GM18507 (cell line): ENCODE data around the gene PLCL1.

Experiments used
- DNase-seq: peaks from one replicate; pipeline ENCODE4 v3.0.0; 2011; ENCODE audit warnings: low read depth; ENCODE audit not compliant: insufficient read length; ENCODE audit errors: extremely low spot score
- FAIRE-seq: peaks from 2 replicates; lab custom pipeline; 2011; peaks lifted over from hg19 to GRCh38; lab: Jason Lieb, UNC

The PLCL1 gene

DNA sequence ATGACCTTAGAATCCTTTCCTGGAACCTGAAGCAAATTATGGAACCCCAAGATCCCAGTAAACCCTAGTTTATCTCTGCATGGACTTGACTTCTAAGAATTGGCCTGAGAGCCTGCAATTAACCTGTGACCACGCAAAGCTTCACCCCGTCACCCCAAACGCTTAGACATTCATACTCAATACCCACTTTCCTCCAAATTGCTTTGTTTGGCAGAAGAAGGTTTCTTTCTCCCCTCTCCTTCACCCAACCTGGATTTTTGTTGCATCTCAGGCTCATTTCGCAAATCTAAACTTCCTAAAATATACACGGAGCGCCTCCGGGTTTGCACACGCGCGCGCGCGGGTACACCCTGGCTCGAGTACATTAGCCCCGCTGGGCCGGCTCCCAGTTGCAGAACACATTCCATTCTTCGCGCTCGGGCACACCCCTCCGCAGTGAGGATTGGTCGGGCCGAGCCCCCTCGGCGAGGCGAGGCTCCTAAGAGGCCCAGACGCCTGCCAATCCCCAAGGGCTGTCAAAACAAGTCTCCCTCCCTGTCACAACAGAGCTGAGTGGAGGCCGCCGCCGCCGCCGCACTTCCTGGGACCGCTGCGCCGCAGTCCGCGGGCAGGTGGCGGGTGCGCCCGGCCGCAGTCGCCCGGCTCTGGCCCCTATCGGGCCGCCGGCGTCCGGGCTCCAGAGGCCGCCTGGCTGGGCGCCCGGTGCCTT, at the start of gene PLCL1:
Gene PLCL1, plus strand, starts transcription at position 545 of the 709 bp plus-strand sequence.
- FAIRE-seq, result peak; percentile 89
- DNase-seq, result peak; percentile 75

DNA sequence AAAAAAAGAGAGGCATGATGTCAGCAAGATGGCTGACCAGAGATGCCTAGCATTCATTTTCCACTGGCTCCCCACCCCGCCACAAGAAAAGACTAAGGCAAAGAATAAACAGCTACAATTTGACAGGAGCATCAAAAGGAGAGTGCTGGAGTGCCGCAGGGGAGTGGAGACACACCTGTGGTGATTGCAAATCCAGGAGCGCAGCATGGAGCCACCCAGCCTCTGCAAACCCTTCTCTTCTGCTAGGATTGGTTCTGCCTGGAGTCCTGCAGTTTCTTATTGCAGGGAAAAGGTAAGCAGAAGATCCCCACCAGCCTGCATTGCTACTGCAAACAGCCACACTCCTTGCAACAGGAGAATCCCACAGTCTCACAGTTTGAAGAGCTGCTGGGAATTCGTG, 45.4 kb upstream of the PLCL1 start:
- DNase-seq, result no peak
- FAIRE-seq, result no peak

DNA sequence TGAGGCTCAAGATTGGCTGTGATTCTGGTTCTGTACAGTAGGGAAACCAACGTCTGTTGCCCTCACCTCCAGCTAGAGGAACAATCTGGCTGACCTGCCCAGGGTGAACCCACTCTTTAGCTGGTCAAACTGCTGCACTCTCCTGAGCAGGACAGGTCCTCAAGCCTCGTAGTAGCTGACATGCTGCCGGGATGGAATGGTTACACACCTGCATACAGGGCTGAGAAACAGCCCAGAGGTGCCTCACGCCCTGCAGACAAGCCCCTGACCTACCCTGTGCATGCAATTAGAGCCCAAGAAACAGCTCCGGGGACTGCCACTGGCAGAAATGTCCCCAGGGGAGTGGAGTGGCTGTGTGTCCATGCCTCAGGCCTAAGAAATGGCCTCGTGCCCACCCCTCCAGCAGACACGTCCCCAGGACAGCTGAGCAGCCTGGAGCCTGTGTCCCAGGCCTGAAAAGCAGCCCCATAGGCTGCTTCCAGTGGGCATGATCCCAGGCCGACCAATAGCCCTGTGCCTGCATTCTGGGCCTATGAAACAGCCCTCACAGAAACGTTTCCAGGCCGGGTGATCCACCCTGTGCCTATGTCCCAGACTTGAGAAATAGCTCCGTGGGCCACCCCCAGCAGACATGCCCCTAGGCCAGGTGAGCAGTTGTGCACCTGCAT, 44.6 kb upstream of the PLCL1 start:
- no peak for FAIRE-seq

DNA sequence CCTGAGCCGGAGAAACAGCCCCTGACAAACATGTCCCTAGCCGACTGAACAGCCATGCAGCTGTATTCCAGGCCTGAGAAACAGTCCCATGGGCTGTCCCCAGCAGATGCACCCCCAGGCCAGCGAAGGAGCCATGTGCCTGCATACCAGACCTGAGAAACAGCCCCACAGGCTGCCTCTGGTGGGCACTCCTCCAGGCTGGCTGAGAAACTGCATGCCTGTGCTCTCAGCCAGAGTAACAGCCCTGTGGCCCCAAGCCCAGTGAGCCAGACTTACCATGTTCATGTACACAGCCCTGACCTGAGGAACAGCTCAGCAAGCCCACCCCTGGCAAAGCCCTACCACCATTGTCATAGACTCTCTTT, 44.1 kb upstream of the PLCL1 start:
- no peak for FAIRE-seq

More for the DNA sequence above, 44.6 kb upstream of the PLCL1 start:
- DNase-seq, result no peak

DNA sequence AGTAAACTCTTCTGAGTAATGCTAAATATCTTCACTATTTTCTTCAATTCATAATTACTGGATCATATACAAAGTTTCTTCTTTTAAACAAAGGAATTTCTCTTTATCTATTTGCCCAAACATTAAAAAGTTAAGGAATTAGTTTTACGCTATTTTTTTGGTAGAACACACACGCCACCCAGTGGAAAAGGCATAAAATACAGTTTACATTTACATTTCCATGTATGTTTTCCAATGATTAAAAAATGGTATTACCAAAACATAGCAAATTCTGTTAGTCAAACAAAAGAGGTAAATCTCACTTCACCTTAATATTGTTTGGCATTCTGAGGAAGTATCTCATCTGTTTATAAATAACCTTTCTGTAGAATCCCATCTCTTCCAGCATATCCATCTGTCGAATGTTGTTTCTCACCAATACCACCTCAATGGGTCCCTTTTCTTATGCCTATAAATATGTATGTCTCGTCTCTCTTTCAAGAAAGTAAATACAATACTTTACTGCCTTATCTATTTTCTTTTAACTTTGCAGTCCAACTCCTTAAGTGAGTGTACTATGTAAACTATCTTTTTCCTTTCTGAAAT, 26.5 kb upstream of the PLCL1 start:
- FAIRE-seq (peak; percentile 92), DNase-seq (no peak)

More for the DNA sequence above, 44.1 kb upstream of the PLCL1 start:
- DNase-seq, result no peak

DNA sequence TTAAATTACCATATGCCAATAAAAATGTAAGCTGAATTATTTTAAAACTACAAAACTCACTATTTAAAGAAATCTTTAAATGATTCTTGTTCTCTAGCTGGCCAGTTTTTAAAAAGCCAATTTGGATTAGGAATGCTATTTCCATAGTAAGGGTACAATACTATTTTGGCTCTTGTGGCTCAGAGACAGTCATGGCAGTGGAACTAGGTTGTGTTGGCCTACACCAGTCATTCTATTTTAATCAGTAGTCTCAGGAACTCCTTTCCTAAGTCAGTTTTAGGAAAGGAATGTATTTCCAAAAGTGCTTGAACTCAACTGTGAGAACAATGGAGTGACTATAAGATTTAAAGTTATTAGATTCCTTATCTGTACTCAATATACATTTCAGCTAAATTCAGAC, 25.1 kb upstream of the PLCL1 start:
- no peak for FAIRE-seq
- DNase-seq, result no peak

DNA sequence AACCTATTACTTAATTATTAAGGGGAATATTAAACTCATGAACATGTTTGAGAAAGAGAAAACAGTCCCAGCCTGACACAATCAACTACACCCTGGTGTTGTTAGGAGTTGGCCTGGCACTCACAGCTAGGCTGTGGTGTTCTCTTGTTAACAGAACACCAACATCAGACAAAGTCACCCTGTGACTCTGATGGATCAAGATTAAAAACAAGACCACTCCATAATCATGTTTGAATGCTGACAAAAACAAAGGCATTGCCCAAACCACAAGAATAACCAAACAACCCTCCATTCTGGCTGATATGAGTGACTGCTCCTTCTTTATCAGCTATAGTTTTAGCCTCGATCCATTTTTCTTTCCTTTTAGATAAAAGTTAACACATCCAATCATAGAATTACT, 22.3 kb upstream of the PLCL1 start:
- no peak for DNase-seq
- FAIRE-seq, result no peak

DNA sequence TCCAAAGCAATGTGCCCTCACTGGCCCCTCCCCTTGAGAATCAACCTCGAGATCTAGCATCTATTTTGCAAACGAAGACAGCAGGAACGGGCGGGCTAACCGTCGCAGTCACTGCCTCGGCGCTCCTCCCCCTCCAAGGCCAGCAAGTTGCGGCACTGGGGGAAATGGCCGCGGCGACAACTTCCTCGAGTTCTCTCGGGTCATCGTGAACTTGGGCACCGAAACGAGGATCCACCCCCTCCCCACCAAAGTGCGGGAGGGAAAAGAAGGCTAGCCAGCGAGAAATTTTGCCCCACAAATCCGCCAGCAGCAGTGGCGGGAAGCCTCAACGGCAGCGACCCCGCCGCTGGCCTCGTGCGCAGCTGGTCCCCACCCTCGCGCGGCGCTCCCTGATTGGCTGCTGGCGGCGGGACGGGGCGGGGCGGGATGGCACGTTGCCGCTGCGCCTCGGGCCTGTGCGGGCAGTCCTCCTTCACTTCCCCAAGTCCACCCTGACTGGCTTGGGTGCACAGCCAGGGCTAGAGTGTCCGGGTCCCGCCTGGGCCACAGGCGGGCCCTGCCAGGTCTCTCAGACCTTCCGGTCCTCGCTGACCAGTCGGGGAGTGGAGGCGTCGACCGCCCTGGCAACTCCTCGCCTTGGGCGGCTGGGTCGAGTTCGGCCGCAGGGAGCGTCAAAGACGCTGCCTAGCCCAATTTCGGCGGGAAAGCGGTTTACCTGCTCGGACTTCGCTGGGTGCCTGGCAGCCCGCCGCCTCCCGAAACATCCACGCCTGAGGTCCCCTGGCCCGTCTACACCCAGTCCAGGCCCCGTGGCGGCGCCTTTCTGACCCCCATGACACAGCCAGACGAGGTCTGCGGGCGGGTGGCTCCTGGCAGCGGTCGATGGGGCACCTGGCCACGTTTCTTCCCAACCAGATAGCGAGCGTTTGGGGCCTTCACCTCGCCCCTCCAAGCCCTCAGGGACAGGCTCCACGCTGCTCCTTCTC, 19.1 kb upstream of the PLCL1 start, which contains the start of gene BOLL:
Gene BOLL, minus strand, starts transcription at position 364 of the 986 bp plus-strand sequence. CDS start 3,469 bp downstream, outside the sequence.
- DNase-seq (no peak), FAIRE-seq (no peak)

DNA sequence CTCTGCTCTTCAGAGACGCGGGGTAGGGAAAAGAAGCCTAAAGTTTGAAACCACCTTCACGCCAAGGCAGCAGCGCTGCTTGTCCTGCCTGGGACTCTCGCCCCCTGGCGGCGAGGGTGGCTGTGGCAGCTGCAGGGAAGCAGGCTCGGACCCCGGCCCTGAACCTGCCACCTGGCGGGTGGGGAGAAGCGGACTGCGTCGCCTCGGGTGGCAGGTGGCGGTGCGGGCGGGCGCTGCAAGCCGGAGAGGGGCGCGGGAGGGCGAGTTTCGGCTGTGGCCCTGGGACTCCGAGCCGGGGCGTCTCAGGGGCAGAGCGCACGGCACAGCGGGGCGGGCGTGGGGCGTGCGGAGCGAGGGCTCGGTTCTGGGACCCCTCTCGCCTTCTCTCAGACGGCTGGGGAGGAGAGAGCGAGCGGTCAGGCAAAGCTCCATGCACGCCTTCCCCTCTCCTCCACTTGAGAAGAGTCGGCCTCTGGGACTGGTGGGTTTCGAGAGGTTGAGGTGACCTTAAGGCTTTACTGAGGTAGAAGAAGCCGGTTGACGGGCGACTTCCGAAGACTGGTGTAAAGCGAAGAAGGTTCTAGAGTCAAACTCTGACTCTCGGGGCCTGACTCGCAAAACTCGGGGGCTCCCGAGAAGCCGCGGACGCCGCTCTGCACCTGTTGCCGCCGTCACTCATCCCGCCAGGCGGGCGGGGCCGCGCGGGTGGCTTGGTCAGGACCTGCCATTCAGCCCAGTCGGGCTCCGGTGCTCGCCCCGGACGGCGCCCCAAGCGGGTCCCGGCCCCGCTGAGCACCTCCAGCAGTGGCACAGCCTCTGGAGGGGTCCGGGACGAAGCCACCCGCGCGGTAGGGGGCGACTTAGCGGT, 18.1 kb upstream of the PLCL1 start:
- DNase-seq (peak; percentile 39), FAIRE-seq (peak; percentile 31)

DNA sequence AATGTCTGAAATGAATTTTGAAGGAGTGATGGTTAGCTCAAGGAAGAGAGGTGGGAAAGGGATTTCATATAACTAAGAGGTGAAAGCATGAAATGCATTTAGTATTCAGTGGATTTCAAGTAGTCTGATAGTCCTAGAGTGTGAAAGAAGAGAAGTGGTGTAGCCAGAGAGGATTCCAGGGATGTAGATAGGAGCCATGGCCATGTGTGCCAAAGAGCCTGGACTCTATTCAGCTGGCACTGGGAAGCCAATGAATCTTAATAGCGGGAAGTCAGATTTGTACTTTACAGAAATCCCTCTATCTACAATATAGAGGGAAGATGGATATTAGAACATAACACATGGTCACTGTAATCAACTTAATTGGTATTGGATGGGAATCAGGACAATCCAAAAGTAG, 10.9 kb upstream of the PLCL1 start:
- FAIRE-seq, result no peak
- DNase-seq, result no peak

DNA sequence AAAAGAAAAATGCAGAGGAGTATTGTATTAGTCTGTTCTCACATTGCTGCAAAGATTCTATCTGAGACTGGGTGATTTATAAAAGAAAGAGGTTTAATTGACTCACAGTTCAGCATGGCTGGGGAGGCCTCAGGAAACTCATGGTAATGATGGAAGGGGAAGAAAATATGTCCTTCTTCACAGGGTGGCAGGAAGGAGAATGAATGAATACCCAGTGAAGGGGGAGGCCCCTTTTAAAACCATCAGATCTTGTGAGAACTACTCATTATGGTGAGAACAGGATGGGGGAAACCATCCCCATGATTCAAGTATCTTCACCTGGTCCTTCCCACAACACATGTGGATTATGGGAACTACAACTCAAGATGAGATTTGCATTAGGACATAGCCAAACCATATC, 9.1 kb upstream of the PLCL1 start:
- DNase-seq, result no peak
- FAIRE-seq, result no peak

DNA sequence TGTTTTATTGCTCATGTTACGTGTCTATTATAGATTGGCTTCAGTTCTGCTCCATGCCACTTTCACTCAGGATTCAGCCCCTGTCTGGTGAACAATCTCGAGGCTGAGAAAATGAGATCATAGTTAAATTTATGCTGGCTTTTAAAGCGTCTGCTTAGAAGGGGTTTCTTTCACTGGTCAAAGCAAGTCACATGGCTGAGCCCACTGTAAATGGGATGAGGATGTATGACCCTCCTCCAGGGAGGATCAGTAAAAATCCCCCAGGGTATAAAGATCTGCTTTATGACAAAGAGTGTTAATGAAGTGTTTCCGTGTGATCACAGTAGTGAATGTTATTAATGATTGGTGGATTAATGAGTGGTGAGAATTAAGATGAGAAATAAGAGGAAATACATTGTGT, 6.2 kb upstream of the PLCL1 start:
- DNase-seq, result no peak

DNA sequence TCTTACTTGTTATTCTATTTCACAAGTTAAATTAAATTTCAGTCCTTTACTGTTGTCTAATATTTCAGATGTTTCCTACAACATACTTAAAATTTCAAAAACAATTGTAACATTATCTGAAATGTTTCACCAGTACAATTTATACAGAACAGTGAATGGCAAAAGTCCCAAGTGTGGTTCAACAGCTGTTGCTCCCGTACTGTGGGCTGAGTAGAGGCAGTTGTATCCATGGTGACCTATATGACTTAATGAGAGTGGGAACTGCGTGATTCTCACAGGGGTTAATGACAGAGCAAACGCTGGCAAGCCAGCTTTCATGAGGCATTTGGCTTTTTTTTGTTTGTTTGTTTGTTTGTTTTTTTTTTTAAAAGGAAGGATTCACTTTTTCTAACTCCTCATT, 5.3 kb upstream of the PLCL1 start:
- no peak for FAIRE-seq
- DNase-seq, result no peak

More for the DNA sequence above, 6.2 kb upstream of the PLCL1 start:
- FAIRE-seq, result no peak

DNA sequence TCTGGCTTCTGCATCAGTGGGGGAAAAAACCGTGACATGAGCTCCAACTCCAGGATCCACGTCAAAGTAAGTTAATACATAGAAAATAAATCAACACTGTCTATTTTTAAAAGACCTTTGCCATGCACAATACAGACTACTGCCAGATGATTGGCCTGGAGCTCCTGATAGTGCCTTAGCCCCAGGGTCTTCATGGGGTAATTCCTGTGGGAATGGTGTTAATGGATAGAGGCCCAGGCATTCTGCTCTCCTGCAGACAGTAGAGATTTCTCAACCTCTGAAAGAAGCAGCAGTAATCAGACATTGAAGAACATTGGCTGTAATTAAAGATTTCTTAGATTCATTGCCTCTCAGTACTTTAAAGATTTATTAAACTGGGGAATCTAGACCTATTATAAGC, 4.3 kb upstream of the PLCL1 start:
- no peak for FAIRE-seq
- no peak for DNase-seq

DNA sequence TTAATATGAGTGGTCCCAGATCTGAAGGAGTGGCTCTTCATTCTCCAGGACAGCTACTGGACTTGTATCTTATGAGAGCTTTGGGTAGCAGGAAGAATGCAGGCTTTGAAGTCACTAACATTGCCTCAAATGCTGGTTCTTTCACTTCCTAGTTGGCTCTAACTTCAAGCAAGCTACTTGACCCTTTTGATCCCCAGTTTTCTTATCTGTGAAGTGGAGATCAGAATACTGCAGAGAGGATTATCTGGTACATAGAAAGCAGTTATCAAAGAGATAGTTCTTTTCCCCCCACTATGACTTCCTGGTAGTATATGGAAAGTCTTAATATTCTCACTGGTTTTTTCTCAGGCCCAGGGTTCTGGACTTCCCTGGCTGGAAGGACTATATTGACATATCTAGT, 3.4 kb upstream of the PLCL1 start:
- DNase-seq, result no peak
- no peak for FAIRE-seq

DNA sequence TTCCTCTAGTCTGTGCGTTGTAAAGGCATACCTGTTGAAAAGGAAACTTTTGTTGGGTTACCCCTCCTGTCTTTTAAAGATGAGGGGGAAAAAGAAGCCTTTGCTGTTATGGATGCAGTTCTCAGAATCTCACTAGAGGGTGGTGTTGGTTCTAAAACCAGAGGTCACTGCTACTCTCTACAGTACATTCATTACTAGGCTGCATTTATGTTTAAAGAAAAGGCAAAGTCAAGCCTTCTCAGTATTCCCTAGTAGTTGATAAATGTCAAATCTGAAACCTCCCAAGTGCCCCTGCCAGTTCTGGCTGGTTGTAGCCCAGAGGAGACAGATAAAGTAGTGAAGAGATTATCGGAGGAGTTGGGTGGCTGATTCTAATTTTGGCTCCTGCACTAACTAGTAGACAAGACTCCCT, 1.4 kb upstream of the PLCL1 start:
- no peak for DNase-seq

DNA sequence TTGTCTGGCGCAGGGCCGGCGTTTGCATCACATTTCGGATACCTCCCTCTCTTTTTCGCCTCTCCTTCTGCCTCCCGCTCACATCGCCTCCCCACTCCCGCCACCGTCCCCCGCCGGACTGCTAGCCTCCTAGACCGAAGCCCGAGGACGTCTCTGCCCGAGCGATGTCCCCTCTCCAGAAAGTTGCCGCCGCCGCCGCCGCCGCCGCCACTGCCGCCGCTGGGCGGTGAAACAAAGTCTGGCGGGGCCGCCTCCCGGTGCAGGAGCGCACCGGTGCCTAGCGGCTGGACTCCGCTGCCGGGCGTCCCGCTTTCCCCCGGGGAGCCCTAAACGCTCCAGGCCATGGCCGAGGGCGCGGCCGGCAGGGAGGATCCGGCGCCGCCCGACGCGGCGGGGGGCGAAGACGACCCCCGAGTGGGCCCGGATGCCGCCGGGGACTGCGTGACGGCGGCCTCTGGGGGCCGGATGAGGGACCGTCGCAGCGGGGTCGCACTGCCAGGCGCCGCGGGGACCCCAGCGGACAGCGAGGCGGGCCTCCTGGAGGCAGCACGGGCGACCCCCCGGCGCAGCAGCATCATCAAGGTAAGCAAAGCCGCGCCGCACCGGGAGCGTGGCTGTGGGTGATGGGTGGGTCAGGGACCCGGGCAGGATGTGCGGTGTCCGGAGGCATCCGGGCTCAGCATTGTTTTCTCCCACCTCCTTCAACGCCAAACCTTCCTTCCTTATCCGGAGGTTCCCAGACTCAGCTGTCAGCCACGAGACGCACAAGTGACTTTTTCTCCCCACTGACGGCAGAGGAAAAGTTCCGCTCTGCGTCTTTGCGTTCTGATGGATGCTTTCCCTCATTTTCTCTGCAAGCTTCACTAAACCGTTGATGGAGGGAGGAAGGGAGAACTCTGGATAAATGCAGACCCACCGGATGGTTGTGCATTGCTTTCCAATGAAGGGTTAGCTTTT, 643 bp downstream of the PLCL1 start:
- no peak for DNase-seq
- no peak for FAIRE-seq

More for the DNA sequence above, 1.4 kb upstream of the PLCL1 start:
- FAIRE-seq, result peak; percentile 87
